PFSK-1 (cell line): ENCODE measurements around the gene RASL11B.

ENCODE experiments used
- POLR2AphosphoS5 ChIP-seq: IDR thresholded peaks from 2 replicates; pipeline ENCODE4 v1.6.1; 2012; ENCODE audit warnings: low read depth, mild to moderate bottlenecking, control low read depth, low read length, moderate library complexity
- SIN3A ChIP-seq: IDR thresholded peaks from 2 replicates; pipeline ENCODE4 v1.6.1; 2012; ENCODE audit warnings: mild to moderate bottlenecking, low read length, moderate library complexity, borderline replicate concordance; ENCODE audit not compliant: insufficient read depth
- TAF1 ChIP-seq: IDR thresholded peaks from 2 replicates; pipeline ENCODE4 v1.6.1; 2012; ENCODE audit warnings: low read length, control low read depth, borderline replicate concordance; ENCODE audit not compliant: insufficient read depth
- TF ChIP-seq, protein P1 (sequence below), 2 experiments: IDR thresholded peaks; 2 replicates each; pipeline versions ENCODE4 v1.6.1 to v1.8.0; 2011 to 2012; ENCODE audit warnings: low read depth in 2 of 2, low read length in 2 of 2, control low read depth in 1 of 2, inconsistent platforms in 1 of 2, mild to moderate bottlenecking in 1 of 2, moderate library complexity in 1 of 2; ENCODE audit not compliant: insufficient read depth in 1 of 2

DNA sequence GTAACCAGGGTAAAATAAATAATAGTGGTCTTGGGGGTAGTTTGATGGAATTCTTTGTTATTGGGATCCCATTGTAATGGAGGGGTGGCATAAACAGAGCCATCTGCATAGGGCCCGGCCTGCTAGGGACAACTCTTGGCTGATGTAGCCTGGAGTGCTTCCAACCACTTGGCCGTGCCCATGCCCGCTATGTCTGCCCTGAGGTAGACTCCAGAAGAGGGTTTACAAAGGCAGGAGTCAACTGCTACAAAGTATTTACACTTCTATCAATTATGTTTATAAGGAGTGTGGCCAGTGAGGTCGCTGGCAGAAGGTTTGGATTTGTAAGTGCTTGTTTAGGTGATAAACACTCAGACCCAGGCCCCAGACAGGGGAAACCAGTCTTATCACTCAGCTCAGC is 8.1 kb downstream of the RASL11B start:
- TF ChIP-seq TAF1 (no peak), SIN3A (no peak), POLR2AphosphoS5 (no peak)
- TF ChIP-seq, protein P1, sequence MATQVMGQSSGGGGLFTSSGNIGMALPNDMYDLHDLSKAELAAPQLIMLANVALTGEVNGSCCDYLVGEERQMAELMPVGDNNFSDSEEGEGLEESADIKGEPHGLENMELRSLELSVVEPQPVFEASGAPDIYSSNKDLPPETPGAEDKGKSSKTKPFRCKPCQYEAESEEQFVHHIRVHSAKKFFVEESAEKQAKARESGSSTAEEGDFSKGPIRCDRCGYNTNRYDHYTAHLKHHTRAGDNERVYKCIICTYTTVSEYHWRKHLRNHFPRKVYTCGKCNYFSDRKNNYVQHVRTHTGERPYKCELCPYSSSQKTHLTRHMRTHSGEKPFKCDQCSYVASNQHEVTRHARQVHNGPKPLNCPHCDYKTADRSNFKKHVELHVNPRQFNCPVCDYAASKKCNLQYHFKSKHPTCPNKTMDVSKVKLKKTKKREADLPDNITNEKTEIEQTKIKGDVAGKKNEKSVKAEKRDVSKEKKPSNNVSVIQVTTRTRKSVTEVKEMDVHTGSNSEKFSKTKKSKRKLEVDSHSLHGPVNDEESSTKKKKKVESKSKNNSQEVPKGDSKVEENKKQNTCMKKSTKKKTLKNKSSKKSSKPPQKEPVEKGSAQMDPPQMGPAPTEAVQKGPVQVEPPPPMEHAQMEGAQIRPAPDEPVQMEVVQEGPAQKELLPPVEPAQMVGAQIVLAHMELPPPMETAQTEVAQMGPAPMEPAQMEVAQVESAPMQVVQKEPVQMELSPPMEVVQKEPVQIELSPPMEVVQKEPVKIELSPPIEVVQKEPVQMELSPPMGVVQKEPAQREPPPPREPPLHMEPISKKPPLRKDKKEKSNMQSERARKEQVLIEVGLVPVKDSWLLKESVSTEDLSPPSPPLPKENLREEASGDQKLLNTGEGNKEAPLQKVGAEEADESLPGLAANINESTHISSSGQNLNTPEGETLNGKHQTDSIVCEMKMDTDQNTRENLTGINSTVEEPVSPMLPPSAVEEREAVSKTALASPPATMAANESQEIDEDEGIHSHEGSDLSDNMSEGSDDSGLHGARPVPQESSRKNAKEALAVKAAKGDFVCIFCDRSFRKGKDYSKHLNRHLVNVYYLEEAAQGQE (IDR thresholded peaks at IDR 0.05; ENCODE audit: insufficient read depth in 1 of 2, low read depth in 2 of 2, low read length in 2 of 2), result no peak
